Neural cell (in vitro differentiated cells): ENCODE results near the gene ZNF587. TPM values are rescaled to one million over a fixed set of nuclear protein-coding genes. Genes with fewer than 3 reads are reported as not detected.
"Not testable (repeated sequence)": the region's sequence is repeated elsewhere in the genome, so short reads cannot be mapped to it uniquely, and the experiment has no call there.

ENCODE experiments used
- H2AFZ ChIP-seq: fragments of 200-600, 300-800 bp; sonication (generic), shearing (Covaris generic); 2 replicates; pipeline ENCODE4 v1.6.0; 2014; ENCODE audit warnings: low read depth, mild to moderate bottlenecking, antibody characterized with exemption, low read length, moderate library complexity
- H3F3A ChIP-seq: fragments of 200-600 bp; shearing (Covaris generic); 2 replicates; pipeline ENCODE4 v1.6.1; 2016; ENCODE audit warnings: mild to moderate bottlenecking, moderate library complexity, mixed read lengths, antibody characterized with exemption, low read length; ENCODE audit not compliant: insufficient read depth, poor library complexity, severe bottlenecking
- H3K27ac ChIP-seq: fragments of 200-600, 300-800 bp; sonication (generic), shearing (Covaris generic); 2 replicates; pipeline ENCODE4 v1.5.1; 2014; ENCODE audit warnings: mild to moderate bottlenecking, low read length, moderate library complexity
- H3K27me3 ChIP-seq: fragments of 300-800, 200-600 bp; sonication (generic), shearing (Covaris generic); 2 replicates; pipeline ENCODE4 v1.6.0; 2014; ENCODE audit warnings: mild to moderate bottlenecking, low read depth, low read length, moderate library complexity; ENCODE audit not compliant: insufficient read depth
- H3K36me3 ChIP-seq: fragments of 300-800, 200-600 bp; sonication (generic), shearing (Covaris generic); 2 replicates; pipeline ENCODE4 v1.5.1; 2014; ENCODE audit warnings: mild to moderate bottlenecking, antibody characterized with exemption, low read length, moderate library complexity; ENCODE audit not compliant: insufficient read depth
- H3K4me2 ChIP-seq: fragments of 300-800, 200-600 bp; sonication (generic), shearing (Covaris generic); 2 replicates; pipeline ENCODE4 v1.6.0; 2014; ENCODE audit warnings: mild to moderate bottlenecking, low read length
- H3K4me3 ChIP-seq: fragments of 300-800, 200-600 bp; sonication (generic), shearing (Covaris generic); 2 replicates; pipeline ENCODE4 v1.5.1; 2014; ENCODE audit warnings: mild to moderate bottlenecking, low read length, moderate library complexity
- H3K79me2 ChIP-seq: fragments of 200-600 bp; shearing (Covaris generic); replicated peaks from 2 replicates; pipeline ENCODE4 v1.6.0; 2014; ENCODE audit warnings: mild to moderate bottlenecking, low read length, moderate library complexity; ENCODE audit not compliant: insufficient read depth
- H3K9ac ChIP-seq: fragments of 300-800, 200-600 bp; sonication (generic), shearing (Covaris generic); 2 replicates; pipeline ENCODE4 v1.6.1; 2016; ENCODE audit warnings: mild to moderate bottlenecking, low read length, mixed read lengths
- H3K9me2 ChIP-seq: fragments of 200-600 bp; shearing (Covaris generic); 2 replicates; pipeline ENCODE4 v1.6.1; 2016; ENCODE audit warnings: mild to moderate bottlenecking, low read length, mixed read lengths; ENCODE audit not compliant: insufficient read depth
- H3K9me3 ChIP-seq: fragments of 200-600, 300-800 bp; sonication (generic), shearing (Covaris generic); 2 replicates; pipeline ENCODE4 v1.6.1; 2016; ENCODE audit warnings: mild to moderate bottlenecking, mixed run types, low read length, moderate library complexity, mixed read lengths
- H4K20me1 ChIP-seq: fragments of 200-600 bp; shearing (Covaris generic); 2 replicates; pipeline ENCODE4 v1.6.1; 2016; ENCODE audit warnings: mild to moderate bottlenecking, mixed run types; ENCODE audit not compliant: insufficient read depth
- REST ChIP-seq: IDR thresholded peaks from 2 replicates; pipeline ENCODE4 v1.6.1; 2012; ENCODE audit warnings: borderline replicate concordance
- SMC3 ChIP-seq: fragments of 450-650 bp; conservative IDR thresholded peaks from 2 replicates; pipeline ENCODE4 v1.6.1; 2014; ENCODE audit warnings: antibody characterized with exemption, mild to moderate bottlenecking, moderate library complexity; ENCODE audit not compliant: poor library complexity
- TAF1 ChIP-seq: IDR thresholded peaks from 2 replicates; pipeline ENCODE4 v1.6.1; 2012; ENCODE audit warnings: low read depth
- polyA plus RNA-seq: library from polyadenylated mRNA; depleted of rRNA; stranded (reverse); fragments of >200 nt; gene quantifications from 2 replicates; pipeline ENCODE4 v1.2.3, GENCODE V29; 2014

The ZNF587 gene
- polyA plus RNA-seq, 1 donor from 2014 or later: 16.8 TPM

GRCh38 chr19:57821501-57821900, 28.2 kb upstream of the ZNF587 start:
- H3K9me3 ChIP-seq: not testable (repeated sequence)

GRCh38 chr19:57823155-57823554, 26.5 kb upstream of the ZNF587 start:
- not testable (repeated sequence) for H3K9ac ChIP-seq

More at GRCh38 chr19:57821501-57821900, 28.2 kb upstream of the ZNF587 start:
- not testable (repeated sequence) for H3K4me3 ChIP-seq, H3F3A ChIP-seq, H3K4me2 ChIP-seq, H4K20me1 ChIP-seq, H3K9ac ChIP-seq, H3K79me2 ChIP-seq, H3K27me3 ChIP-seq, H3K9me2 ChIP-seq, H3K36me3 ChIP-seq, H2AFZ ChIP-seq, H3K27ac ChIP-seq

GRCh38 chr19:57823608-57824007, 26.1 kb upstream of the ZNF587 start:
- H3F3A ChIP-seq, H3K36me3 ChIP-seq, H3K9ac ChIP-seq, H3K9me3 ChIP-seq, H3K27ac ChIP-seq, H4K20me1 ChIP-seq, H2AFZ ChIP-seq, H3K27me3 ChIP-seq, H3K79me2 ChIP-seq, H3K4me3 ChIP-seq, H3K9me2 ChIP-seq, H3K4me2 ChIP-seq: not testable (repeated sequence)

More at GRCh38 chr19:57823155-57823554, 26.5 kb upstream of the ZNF587 start:
- H3K79me2 ChIP-seq, H3K36me3 ChIP-seq, H3K27me3 ChIP-seq, H2AFZ ChIP-seq, H3K4me2 ChIP-seq, H3K9me3 ChIP-seq, H3K4me3 ChIP-seq, H4K20me1 ChIP-seq, H3K27ac ChIP-seq, H3F3A ChIP-seq, H3K9me2 ChIP-seq: not testable (repeated sequence)

- H3F3A ChIP-seq: no peaks in the 10 kb centered on the region
- no peaks in the 10 kb centered on the region for H3K79me2 ChIP-seq
- no peak overlapping the region for H3K4me2 ChIP-seq
- H3K27ac ChIP-seq: no peak overlapping the region
- no peaks in the 10 kb centered on the region for H3K27me3 ChIP-seq
- H3K9me3 ChIP-seq: no peaks in the 10 kb centered on the region
- H4K20me1 ChIP-seq: no peaks in the 10 kb centered on the region
- TF ChIP-seq REST (no peak), TAF1 (no peak), SMC3 (no peak)
- no peak overlapping the region for H3K9ac ChIP-seq
- no peak overlapping the region for H2AFZ ChIP-seq
- no peak overlapping the region for H3K4me3 ChIP-seq
- H3K9me2 ChIP-seq: no peaks in the 10 kb centered on the region
- no peaks in the 10 kb centered on the region for H3K36me3 ChIP-seq
Observed at GRCh38 chr19:57825511-57825910, 24.1 kb upstream of the ZNF587 start.
